GM18907 (cell line): ENCODE results near the gene ABL2.

Experiments used
- ATAC-seq: cut with Tn5 transposase; IDR thresholded peaks from one replicate; pipeline ENCODE4 v1.9.1; 2021; ENCODE audit warnings: mild to moderate bottlenecking, moderate library complexity; ENCODE audit not compliant: unreplicated experiment

The ABL2 gene

GRCh38 chr1:179058487-179059483 is 170.7 kb downstream of the ABL2 start:
- no peak for ATAC-seq

- no peak for ATAC-seq
Observed at GRCh38 chr1:179055937-179056336, 173.5 kb downstream of the ABL2 start.

DNA sequence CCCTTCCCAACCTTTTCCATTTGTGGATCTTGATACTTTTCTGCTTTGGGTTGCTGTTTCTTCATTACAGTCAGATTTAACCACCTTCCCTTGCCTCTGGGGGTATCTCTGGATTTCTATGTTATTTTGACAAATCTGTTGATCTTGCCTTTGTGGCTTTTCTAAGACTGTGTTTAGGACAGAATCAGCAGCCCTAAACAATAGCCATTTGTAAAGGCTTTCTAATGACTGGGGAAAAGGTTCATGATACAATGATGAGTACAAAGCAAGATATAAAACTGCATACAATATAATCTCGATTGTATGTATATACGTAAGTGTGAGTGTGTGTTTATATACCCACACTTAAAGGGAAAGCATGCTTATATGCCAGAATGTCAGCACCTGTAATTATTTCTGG is 176.0 kb downstream of the ABL2 start:
- ATAC-seq = no peak

DNA sequence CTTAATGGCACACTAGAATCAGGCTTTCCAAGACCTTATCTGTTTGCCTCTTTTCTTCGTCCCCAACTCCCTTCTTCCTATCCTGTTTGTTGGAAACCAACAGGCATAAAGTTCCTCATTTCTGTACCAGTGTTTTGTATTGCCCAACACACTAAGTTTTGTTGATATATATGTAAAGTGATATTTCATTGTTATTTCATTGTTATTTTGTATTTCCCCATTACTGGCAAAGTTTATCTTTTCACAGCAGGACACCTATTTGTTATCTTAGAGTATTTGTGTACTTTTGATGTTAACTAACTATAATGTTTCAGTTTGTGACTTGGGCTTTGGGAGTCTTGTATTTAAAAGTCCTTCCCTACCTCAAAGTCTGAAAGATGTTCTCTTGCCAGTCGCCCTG is 176.7 kb downstream of the ABL2 start:
- ATAC-seq = no peak
